Effector memory CD4-positive, alpha-beta T cell (primary cell): Measurements from ENCODE around the gene HLA-B.

Source experiments
- DNase-seq, 3 donors: peaks; one replicate each; pipeline ENCODE4 v3.0.0-alpha.2; 2020
- H3K27ac ChIP-seq: 2 replicates; pipeline ENCODE4 v1.7.0; 2013; ENCODE audit warnings: mild to moderate bottlenecking, low read length, moderate library complexity; ENCODE audit not compliant: insufficient read depth, poor library complexity, severe bottlenecking
- H3K27me3 ChIP-seq: replicated peaks from 2 replicates; pipeline ENCODE4 v1.7.0; 2013; ENCODE audit warnings: mild to moderate bottlenecking, low read length; ENCODE audit not compliant: insufficient read depth, control insufficient read depth, poor library complexity, severe bottlenecking
- H3K36me3 ChIP-seq: 2 replicates; pipeline ENCODE4 v1.7.0; 2013; ENCODE audit warnings: mild to moderate bottlenecking, low read length, moderate library complexity; ENCODE audit not compliant: control insufficient read depth, insufficient read depth
- H3K4me1 ChIP-seq: 2 replicates; pipeline ENCODE4 v1.7.0; 2013; ENCODE audit warnings: low read length, mild to moderate bottlenecking; ENCODE audit not compliant: control insufficient read depth, insufficient read depth, poor library complexity, severe bottlenecking
- H3K4me3 ChIP-seq: 2 replicates; pipeline ENCODE4 v1.7.0; 2013; ENCODE audit warnings: low read length, low read depth, mild to moderate bottlenecking; ENCODE audit not compliant: insufficient read depth, poor library complexity, severe bottlenecking
- H3K9me3 ChIP-seq: 2 replicates; pipeline ENCODE4 v1.7.0; 2013; ENCODE audit warnings: mild to moderate bottlenecking, low read length, moderate library complexity; ENCODE audit not compliant: control insufficient read depth

The HLA-B gene

DNA sequence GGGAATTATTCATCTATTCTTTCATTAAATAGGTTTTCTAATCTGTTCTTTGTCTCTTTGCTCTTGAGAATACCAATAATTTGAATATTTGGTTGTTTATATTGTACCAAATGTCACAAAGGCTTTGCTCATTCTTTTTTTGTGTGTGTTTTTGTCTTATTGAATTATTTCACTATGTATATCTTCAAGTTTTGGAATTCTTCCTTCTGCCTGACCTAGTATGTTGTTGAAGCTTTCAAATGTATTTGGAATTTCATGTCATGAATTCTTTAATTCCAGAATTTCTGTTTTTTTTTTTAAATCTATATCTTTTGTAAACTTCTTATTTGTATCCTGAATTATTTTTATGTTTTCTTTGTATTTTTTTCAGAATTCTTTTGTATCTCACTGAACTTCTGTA, 16.8 kb downstream of the HLA-B start:
- H3K27me3 ChIP-seq, result no peaks in the 10 kb centered on the region
- no peaks in the 10 kb centered on the region for H3K36me3 ChIP-seq
- DNase-seq, result no peak
- peaks cover 5% of the 10 kb centered on the region for H3K9me3 ChIP-seq
- no peak overlapping the region for H3K4me3 ChIP-seq
- no peaks in the 10 kb centered on the region for H3K4me1 ChIP-seq
- H3K27ac ChIP-seq, result no peak overlapping the region

DNA sequence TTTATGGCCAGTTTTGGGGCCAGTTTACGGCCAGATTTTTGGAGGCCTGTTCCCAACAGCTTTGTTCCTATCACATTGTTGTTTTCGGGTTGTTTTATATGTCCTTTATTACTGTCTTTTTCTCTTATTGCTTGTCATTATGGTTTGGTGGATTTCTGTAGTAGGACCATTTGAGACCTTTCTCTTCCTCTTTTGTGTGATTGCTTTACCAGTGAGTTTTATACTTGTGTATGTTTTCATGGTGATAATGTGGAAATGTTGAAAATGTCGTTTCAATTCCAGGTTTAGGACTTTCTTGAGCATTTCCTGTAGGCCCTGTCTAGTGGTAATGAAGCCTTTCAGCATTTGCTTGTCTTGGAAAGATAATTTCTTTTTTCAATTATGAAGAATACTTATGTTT, 17.8 kb downstream of the HLA-B start:
- Histone ChIP-seq H3K27me3 (no peaks in the 10 kb centered on the region), H3K4me3 (no peak overlapping the region), H3K27ac (no peak overlapping the region), H3K9me3 (peaks cover 5% of the 10 kb centered on the region), H3K4me1 (no peaks in the 10 kb centered on the region), H3K36me3 (no peaks in the 10 kb centered on the region)
- no peak for DNase-seq

DNA sequence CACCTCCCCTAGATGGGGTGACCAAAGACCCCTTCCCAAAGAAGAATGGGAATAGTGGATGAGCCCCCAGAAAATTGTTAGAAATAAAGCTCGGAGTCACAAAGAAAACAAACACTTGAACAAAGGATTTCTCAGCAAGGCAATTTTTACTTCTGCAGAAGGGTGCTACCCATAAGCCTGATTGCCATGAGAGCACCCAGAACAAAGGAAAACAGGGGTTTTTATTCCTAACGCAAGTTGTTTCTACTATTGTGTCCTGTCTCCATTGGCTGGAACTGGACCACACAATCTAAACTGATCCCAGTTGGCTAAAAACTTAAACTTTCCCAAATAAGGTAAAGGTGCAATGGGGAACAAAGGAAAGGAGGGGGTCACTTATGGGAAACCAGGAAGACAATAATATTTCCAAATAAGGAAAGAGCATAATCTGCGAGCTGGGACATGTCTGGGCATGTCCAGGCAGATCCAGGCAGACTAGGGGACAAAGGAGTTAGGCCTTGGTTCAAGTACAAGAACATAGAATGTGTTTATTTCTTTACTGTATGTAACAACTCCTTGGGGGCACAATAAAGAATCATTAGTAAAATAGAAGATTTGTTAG, 20.0 kb downstream of the HLA-B start:
- Histone ChIP-seq H3K27me3 (no peaks in the 10 kb centered on the region), H3K4me1 (peaks cover 2% of the 10 kb centered on the region), H3K27ac (no peak overlapping the region), H3K9me3 (peaks cover 5% of the 10 kb centered on the region), H3K36me3 (no peaks in the 10 kb centered on the region), H3K4me3 (no peak overlapping the region)
- DNase-seq, result no peak

DNA sequence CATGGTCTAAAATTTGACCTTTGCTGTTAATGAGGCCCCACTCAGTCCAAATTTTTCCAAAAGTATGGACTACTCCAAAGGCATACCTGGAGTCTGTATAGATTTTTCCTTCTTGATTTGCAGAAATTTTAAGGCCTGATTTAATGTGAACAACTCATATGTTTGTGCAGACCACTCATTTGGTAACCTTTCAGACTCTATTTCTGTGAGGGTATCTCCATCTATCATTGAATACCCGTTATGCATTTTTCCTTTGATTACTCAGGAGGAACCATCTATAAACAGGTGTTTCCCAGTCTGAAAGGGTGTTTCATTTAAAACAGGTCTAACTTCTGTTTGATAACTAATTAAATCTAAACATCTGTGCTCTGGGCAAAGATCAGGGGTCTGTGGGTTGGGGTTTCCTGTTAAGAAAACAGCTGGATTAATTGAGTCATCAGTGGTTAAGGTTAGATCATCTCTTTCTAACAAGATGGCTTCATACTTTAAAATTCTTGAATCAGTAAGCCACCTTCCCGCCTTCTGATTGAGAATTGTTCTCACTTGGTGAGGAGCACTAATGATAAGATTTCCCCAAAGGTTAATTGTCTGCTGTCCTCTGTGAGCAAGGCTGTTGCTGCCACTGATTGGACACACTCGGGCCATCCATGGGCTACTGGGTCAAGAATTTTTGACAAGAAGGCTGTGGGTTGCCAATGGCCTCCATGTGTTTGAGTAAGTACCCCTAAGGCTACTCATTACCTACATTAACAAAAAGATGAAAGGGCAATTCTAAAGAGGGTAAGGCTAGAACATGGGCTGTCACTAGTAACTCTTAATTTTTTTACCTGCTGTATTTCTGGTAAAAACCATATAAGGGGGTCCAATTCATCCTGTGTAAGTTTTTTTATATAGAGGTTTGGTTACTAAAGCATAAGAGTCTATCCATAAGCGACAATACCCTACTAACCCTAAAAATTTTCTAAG, 24.1 kb downstream of the HLA-B start:
- H3K27me3 ChIP-seq, result no peaks in the 10 kb centered on the region
- no peak overlapping the region for H3K4me3 ChIP-seq
- H3K4me1 ChIP-seq, result peaks cover 2% of the 10 kb centered on the region
- H3K9me3 ChIP-seq, result peaks cover 5% of the 10 kb centered on the region
- H3K27ac ChIP-seq, result no peak overlapping the region
- H3K36me3 ChIP-seq, result no peaks in the 10 kb centered on the region
- peak in 2 of 3 donors; percentile 6 to 34 for DNase-seq

DNA sequence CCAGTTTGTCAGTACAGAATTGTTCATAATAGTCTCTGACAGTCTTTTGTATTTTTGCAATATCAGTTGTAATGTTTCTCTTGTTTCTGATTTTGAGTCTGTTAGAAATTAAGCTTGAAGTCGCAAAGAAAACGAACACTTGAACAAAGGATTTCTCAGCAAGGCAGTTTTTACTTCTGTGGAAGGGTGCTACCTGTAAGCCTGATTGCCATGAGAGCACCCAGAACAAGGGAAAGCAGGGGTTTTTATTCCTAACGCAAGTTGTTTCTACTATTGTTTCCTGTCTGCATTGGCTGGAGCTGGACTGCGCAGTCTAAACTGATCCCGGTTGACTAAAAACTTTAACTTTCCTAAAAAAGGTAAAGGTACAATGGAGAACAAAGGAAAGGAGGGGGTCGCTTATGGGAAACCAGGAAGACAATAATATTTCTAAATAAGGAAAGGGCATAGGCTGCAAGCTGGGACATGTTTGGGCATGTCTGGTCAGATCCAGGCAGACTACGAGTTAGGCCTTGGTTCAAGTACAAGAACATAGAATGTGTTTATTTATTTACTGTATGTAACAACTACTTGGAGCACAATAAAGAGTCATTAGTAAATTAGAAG, 28.5 kb downstream of the HLA-B start:
- Histone ChIP-seq H3K36me3 (no peaks in the 10 kb centered on the region), H3K4me3 (no peak overlapping the region), H3K27me3 (no peaks in the 10 kb centered on the region), H3K27ac (no peak overlapping the region), H3K9me3 (no peaks in the 10 kb centered on the region), H3K4me1 (peaks cover 2% of the 10 kb centered on the region)
- no peak for DNase-seq

DNA sequence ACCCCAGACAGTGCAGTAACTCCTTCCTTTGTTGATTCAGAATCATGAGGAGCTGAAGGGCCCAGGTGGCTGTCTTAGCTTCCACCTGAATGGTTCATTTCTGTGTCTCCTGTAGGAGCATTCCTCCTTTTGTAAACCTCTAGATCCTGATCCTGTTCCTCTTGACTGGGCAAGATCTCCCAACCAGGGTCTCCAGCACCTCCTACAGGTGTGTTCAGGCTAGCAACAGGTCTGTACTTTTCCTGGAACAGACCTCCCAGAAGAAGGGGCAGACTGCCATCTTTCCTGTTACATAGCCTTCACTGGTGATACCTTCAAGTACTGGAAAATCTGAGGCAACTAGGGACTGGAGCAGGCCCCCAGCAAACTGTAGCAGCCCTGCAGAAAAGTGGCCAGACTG, 35.2 kb downstream of the HLA-B start:
- Histone ChIP-seq H3K4me1 (no peaks in the 10 kb centered on the region), H3K27me3 (no peaks in the 10 kb centered on the region), H3K4me3 (no peak overlapping the region), H3K27ac (no peak overlapping the region), H3K36me3 (no peaks in the 10 kb centered on the region), H3K9me3 (no peaks in the 10 kb centered on the region)
- DNase-seq, result no peak

DNA sequence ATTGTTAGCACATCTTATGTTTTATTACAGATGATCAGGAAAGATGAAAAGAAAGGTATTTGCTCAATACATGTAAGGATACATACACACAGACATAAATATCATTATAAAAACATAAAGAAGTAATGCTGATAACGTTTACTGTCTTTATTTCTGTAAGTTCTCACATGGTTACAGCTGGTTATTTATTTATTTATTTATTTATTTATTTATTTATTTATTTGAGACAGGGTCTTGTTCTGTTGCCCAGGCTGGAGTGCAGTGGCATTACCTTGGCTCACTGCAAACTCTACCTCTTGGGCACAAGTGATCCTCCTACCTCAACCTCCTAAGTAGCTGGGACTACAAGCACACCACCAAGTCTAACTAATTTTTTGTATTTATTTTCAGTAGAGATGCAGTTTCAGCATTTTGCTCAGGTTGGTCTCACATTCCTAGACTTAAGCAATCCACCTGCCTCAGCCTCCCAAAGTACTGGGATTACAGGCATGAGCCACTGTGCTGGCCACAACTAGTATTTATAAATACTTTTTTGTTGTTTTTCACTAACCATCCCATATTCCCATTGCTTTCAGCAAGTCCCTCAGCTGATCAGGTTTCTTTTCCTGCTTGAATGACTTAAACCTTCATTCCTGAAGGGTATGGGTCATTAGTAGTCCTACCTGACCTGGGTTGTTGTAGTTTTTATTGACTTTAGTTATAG, 35.8 kb downstream of the HLA-B start:
- Histone ChIP-seq H3K9me3 (no peaks in the 10 kb centered on the region), H3K27me3 (no peaks in the 10 kb centered on the region), H3K36me3 (no peaks in the 10 kb centered on the region), H3K4me1 (no peaks in the 10 kb centered on the region), H3K27ac (no peak overlapping the region), H3K4me3 (no peak overlapping the region)
- no peak for DNase-seq

DNA sequence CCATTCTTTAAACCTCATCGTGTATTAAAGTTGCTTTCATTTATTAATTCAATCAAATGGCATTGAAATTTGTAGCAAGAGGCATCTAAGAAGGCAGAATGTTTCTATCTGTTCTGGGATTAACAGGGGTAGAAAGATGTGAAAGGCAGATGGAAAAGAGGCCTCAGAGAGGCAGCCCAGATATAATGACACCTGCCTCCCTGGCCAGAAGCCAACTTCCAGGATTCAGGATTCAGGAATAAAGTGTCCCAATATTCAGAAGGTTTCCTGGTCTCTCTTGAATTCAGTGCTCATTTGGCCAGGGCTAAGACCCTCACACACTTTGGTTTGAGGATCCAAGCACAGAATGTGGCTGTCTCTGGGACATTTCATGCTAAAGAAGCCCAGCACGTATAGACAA, 39.9 kb downstream of the HLA-B start:
- Histone ChIP-seq H3K4me3 (no peak overlapping the region), H3K4me1 (no peaks in the 10 kb centered on the region), H3K36me3 (no peaks in the 10 kb centered on the region), H3K27ac (no peak overlapping the region), H3K9me3 (no peaks in the 10 kb centered on the region), H3K27me3 (no peaks in the 10 kb centered on the region)
- DNase-seq, result no peak

DNA sequence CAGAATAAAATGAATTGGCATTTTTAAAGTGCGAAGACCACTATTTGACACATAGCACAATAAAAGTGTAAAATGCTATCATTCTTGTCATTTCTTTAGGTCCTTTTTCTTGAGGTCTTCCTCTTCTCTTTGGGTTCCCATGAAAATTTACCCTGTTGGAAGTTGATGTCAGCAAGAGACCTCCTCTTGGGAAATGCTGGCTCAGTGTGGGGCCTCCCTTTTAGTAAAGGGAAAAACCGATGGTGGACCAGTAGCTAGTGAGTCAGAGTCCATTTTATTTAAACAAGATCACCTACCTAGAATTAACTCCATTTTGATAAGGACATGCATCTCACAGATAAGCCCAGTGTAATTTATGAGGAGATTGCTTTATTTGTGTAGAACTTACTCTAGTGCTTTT, 47.3 kb downstream of the HLA-B start:
- DNase-seq, result no peak
- Histone ChIP-seq H3K27ac (no peak overlapping the region), H3K27me3 (no peaks in the 10 kb centered on the region), H3K9me3 (no peaks in the 10 kb centered on the region), H3K36me3 (no peaks in the 10 kb centered on the region), H3K4me3 (no peak overlapping the region), H3K4me1 (peaks cover 4% of the 10 kb centered on the region)
